K562 (cell line): Measurements from ENCODE around the gene HNRNPM. TPM values are rescaled to one million over a fixed set of nuclear protein-coding genes. Genes with fewer than 3 reads are reported as not detected.

Experiments
- ATAC-seq: fragments of 200-7000 bp; cut with Tn5 transposase; 3 replicates; pipeline ENCODE4 v1.9.1; 2020; ENCODE audit warnings: moderate library complexity
- BruUV-seq: library from RNA; stranded (reverse); fragments of 400-500 nt; replicated peaks from 2 replicates; lab custom pipeline; 2021; lab: Mats Ljungman, UMichigan
- CTCF ChIA-PET: fragments of 300-600 bp; formaldehyde crosslinking; extraction: SDS; loops from one replicate; lab custom pipeline; 2021; ENCODE audit warnings: low intra/inter-chr PET ratio; lab: Yijun Ruan, JAX
- POLR2A ChIA-PET: fragments of 300-600, 350-650 bp; sonication (Branson Sonifier 250); formaldehyde crosslinking; extraction: SDS; loops from one replicate; lab custom pipeline; 2021; ENCODE audit warnings: antibody characterized with exemption, inconsistent platforms; lab: Yijun Ruan, JAX
- DNase-seq, 4 experiments: peaks; one replicate each; pipeline versions ENCODE4 v3.0.0 to v3.0.0-alpha.2; 2011 to 2018; ENCODE audit warnings: low spot score in 3 of 4, mixed read lengths in 3 of 4; ENCODE audit errors: extremely low read depth in 1 of 4
- FAIRE-seq: peaks from 2 replicates; lab custom pipeline; 2011; peaks lifted over from hg19 to GRCh38; lab: Jason Lieb, UNC
- H2AFZ ChIP-seq: 2 replicates; pipeline ENCODE4 v1.6.0; 2011; ENCODE audit warnings: low read depth, low read length, control low read depth, inconsistent platforms
- H3K27ac ChIP-seq: fragments of 200-600 bp; 3 replicates; pipeline ENCODE4 v1.8.0; 2011; ENCODE audit warnings: low read depth, mild to moderate bottlenecking, control low read depth, inconsistent platforms, low read length, moderate library complexity, mixed read lengths; ENCODE audit errors: extremely low read depth
- H3K27me3 ChIP-seq, 2 experiments: fragments of 300-600 bp in 1 of 2; 2 replicates in 1 of 2; 3 replicates in 1 of 2; pipeline versions ENCODE4 v1.6.0 to v1.8.0; 2011; ENCODE audit warnings: inconsistent platforms in 2 of 2, low read length in 2 of 2, mild to moderate bottlenecking in 1 of 2, mixed read lengths in 1 of 2, moderate library complexity in 1 of 2; ENCODE audit not compliant: control insufficient read depth in 2 of 2, insufficient read depth in 2 of 2
- H3K36me3 ChIP-seq: fragments of 300-600 bp; 3 replicates; pipeline ENCODE4 v1.8.0; 2011; ENCODE audit warnings: mild to moderate bottlenecking, low read length, inconsistent platforms; ENCODE audit not compliant: control insufficient read depth, insufficient read depth
- H3K4me1 ChIP-seq, 2 experiments: fragments of 200-600 bp in 1 of 2; replicated peaks in 1 of 2; 2 replicates in 1 of 2; 3 replicates in 1 of 2; pipeline versions ENCODE4 v1.5.1 to v1.8.0; 2011; ENCODE audit warnings: inconsistent platforms in 2 of 2, low read length in 2 of 2, mild to moderate bottlenecking in 1 of 2, mixed read lengths in 1 of 2, moderate library complexity in 1 of 2; ENCODE audit not compliant: control insufficient read depth in 2 of 2, insufficient read depth in 2 of 2
- H3K4me2 ChIP-seq: 2 replicates; pipeline ENCODE4 v1.6.1; 2011; ENCODE audit warnings: low read length, control low read depth, inconsistent platforms, mixed read lengths; ENCODE audit not compliant: insufficient read depth
- H3K4me3 ChIP-seq: fragments of 200-600 bp; sonication (generic), shearing (Covaris generic); 2 replicates; pipeline ENCODE4 v1.5.1; 2016; ENCODE audit warnings: control low read depth, inconsistent platforms
- H3K79me2 ChIP-seq: fragments of 200-600 bp; 3 replicates; pipeline ENCODE4 v1.8.0; 2011; ENCODE audit warnings: low read length, inconsistent platforms; ENCODE audit not compliant: control insufficient read depth, insufficient read depth
- H3K9ac ChIP-seq, 2 experiments: 2 replicates each; pipeline versions ENCODE4 v1.6.0 to v1.6.1; 2011; ENCODE audit warnings: low read depth in 2 of 2, low read length in 2 of 2, control low read depth in 1 of 2, inconsistent platforms in 1 of 2, mild to moderate bottlenecking in 1 of 2, mixed read lengths in 1 of 2; ENCODE audit not compliant: insufficient read depth in 1 of 2
- H3K9me1 ChIP-seq: one replicate; pipeline ENCODE4 v1.6.0; 2011; ENCODE audit warnings: inconsistent platforms, mild to moderate bottlenecking, low read length, moderate library complexity; ENCODE audit not compliant: control insufficient read depth, insufficient read depth
- H3K9me3 ChIP-seq: replicated peaks from 2 replicates; pipeline ENCODE4 v1.5.1; 2011; ENCODE audit warnings: low read depth, low read length, inconsistent platforms; ENCODE audit not compliant: control insufficient read depth, insufficient read depth
- H4K20me1 ChIP-seq: replicated peaks from 2 replicates; pipeline ENCODE4 v1.6.1; 2011; ENCODE audit warnings: low read length, inconsistent platforms, mixed read lengths; ENCODE audit not compliant: control insufficient read depth, insufficient read depth
- CHD4 ChIP-seq: fragments of 200-600 bp; sonication (generic); IDR thresholded peaks from 3 replicates; pipeline ENCODE4 v1.6.1; 2012; ENCODE audit warnings: low read depth, mild to moderate bottlenecking, mixed read lengths, low read length, inconsistent platforms; ENCODE audit not compliant: insufficient read depth, insufficient replicate concordance, poor library complexity, severe bottlenecking
- EP400 ChIP-seq: fragments of 450-650 bp; IDR thresholded peaks from 2 replicates; pipeline ENCODE4 v1.6.1; 2017; ENCODE audit warnings: antibody characterized with exemption, mild to moderate bottlenecking, moderate library complexity
- FOXK2 ChIP-seq, 2 experiments: fragments of 450-650 bp; IDR thresholded peaks in 1 of 2; conservative IDR thresholded peaks in 1 of 2; 2 replicates each; pipeline ENCODE4 v1.6.1; 2016; ENCODE audit warnings: low read depth in 2 of 2, mild to moderate bottlenecking in 1 of 2
- KDM4B ChIP-seq, 2 experiments: fragments of 450-650 bp in 1 of 2; sonication (generic) in 1 of 2; IDR thresholded peaks; 2 replicates each; pipeline ENCODE4 v1.6.1; 2016 to 2017; ENCODE audit warnings: borderline replicate concordance in 2 of 2, antibody characterized with exemption in 1 of 2, low read depth in 1 of 2, mild to moderate bottlenecking in 1 of 2
- NFATC3 ChIP-seq: fragments of 450-650 bp; IDR thresholded peaks from 2 replicates; pipeline ENCODE4 v1.6.1; 2017; ENCODE audit warnings: mild to moderate bottlenecking
- NFIC ChIP-seq: fragments of 450-650 bp; IDR thresholded peaks from 2 replicates; pipeline ENCODE4 v1.6.1; 2017; ENCODE audit warnings: mild to moderate bottlenecking, inconsistent platforms
- NR2C1 ChIP-seq, 2 experiments: fragments of 450-650 bp; IDR thresholded peaks; 2 replicates each; pipeline ENCODE4 v1.6.1; 2017; ENCODE audit warnings: mild to moderate bottlenecking in 2 of 2, antibody characterized with exemption in 1 of 2, inconsistent platforms in 1 of 2, missing compliant biosample characterization in 1 of 2, missing genetic modification characterization in 1 of 2
- NR4A1 ChIP-seq, 2 experiments: fragments of 250-450 bp in 1 of 2; fragments of 450-650 bp in 1 of 2; sonication (Bioruptor Pico) in 1 of 2; IDR thresholded peaks; 2 replicates each; pipeline versions ENCODE4 v1.4.0 to v1.6.1; 2016 to 2020; ENCODE audit warnings: mild to moderate bottlenecking in 2 of 2, missing compliant biosample characterization in 1 of 2, missing genetic modification characterization in 1 of 2, moderate library complexity in 1 of 2
- OTX1 ChIP-seq: fragments of 450-650 bp; formaldehyde crosslinking; IDR thresholded peaks from 2 replicates; pipeline ENCODE4 v1.4.0; 2022; ENCODE audit warnings: mild to moderate bottlenecking
- PML ChIP-seq: IDR thresholded peaks from 2 replicates; pipeline ENCODE4 v1.6.1; 2012; ENCODE audit warnings: low read length, inconsistent platforms
- SAFB ChIP-seq: fragments of 200-400 bp; formaldehyde crosslinking; IDR thresholded peaks from 2 replicates; pipeline ENCODE4 v1.6.1; 2017; ENCODE audit warnings: low read depth, low read length, borderline replicate concordance
- SUPT5H ChIP-seq: fragments of 450-650 bp; IDR thresholded peaks from 2 replicates; pipeline ENCODE4 v1.6.1; 2016
- TBL1XR1 ChIP-seq, 2 experiments: IDR thresholded peaks; 2 replicates each; pipeline ENCODE4 v1.6.1; 2012; ENCODE audit warnings: improper control_type of control experiment in 2 of 2, low read length in 2 of 2, mild to moderate bottlenecking in 1 of 2
- ZBTB17 ChIP-seq: fragments of 450-650 bp; formaldehyde crosslinking; IDR thresholded peaks from 2 replicates; pipeline ENCODE4 v1.4.0; 2020; ENCODE audit warnings: mild to moderate bottlenecking
- ZFP30 ChIP-seq: fragments of 250-450 bp; sonication (Bioruptor Pico); IDR thresholded peaks from 2 replicates; pipeline ENCODE4 v1.8.0; 2022; ENCODE audit warnings: moderate library complexity, mild to moderate bottlenecking, inconsistent platforms, borderline replicate concordance
- ZNF263 ChIP-seq: sonication (generic); formaldehyde crosslinking; IDR thresholded peaks from 2 replicates; pipeline ENCODE4 v1.8.0; 2022; ENCODE audit warnings: mild to moderate bottlenecking, missing genetic modification reagents, borderline replicate concordance
- ZNF445 ChIP-seq: fragments of 250-450 bp; sonication (Bioruptor Pico); IDR thresholded peaks from 2 replicates; pipeline ENCODE4 v1.4.0; 2020; ENCODE audit warnings: low read depth, mild to moderate bottlenecking, moderate library complexity
- WGBS: fragments of 100-300 bp; shearing (Covaris generic); methylation state at CpG from one replicate; pipeline ENCODE4 v1.1.6; 2016; ENCODE audit warnings: low coverage, mixed read lengths; ENCODE audit not compliant: insufficient coverage; ENCODE audit errors: missing lambda C conversion rate; 5-methylcytosine and 5-hydroxymethylcytosine counted together
- in situ Hi-C: fragments of 300-500 bp; cut with MboI; formaldehyde crosslinking; loops from 4 replicates; pipeline ENCODE4 v1.15.0; 2018; ENCODE audit warnings: inconsistent platforms, mixed read lengths
- intact Hi-C: fragments of 100-400 bp; cut with micrococcal nuclease; formaldehyde crosslinking; loops from 2 replicates; pipeline ENCODE4 v1.14.2; 2022
- polyA plus RNA-seq, 8 experiments: library from polyadenylated mRNA; depleted of rRNA in 4 of 8; stranded (reverse) in 5 of 8; unstranded in 3 of 8; fragments of >200 nt; fragmentation: Nextera tagmentation in 2 of 8; fragmentation: Illumina TruSeq in 1 of 8; extraction: Ambion mirVana in 2 of 8; extraction: Trizol in 1 of 8; gene quantifications; 2 replicates each; pipeline versions ENCODE4 v1.2.1 to v1.2.3, GENCODE V29; 2011 to 2014; ENCODE audit warnings: inconsistent platforms in 1 of 8, missing spikeins in 1 of 8
- total RNA-seq, 7 experiments: library from RNA; depleted of rRNA in 6 of 7; stranded (reverse); fragments of >200 nt in 6 of 7; fragmentation: Illumina TruSeq in 2 of 7; extraction: Trizol in 2 of 7; gene quantifications; 2 replicates each; pipeline versions ENCODE4 v1.2.1 to v1.2.3, GENCODE V29; 2011 to 2021; ENCODE audit warnings: low replicate concordance in 1 of 7
- TF ChIP-seq, protein P1 (sequence below), 3 experiments: IDR thresholded peaks in 2 of 3; conservative IDR thresholded peaks in 1 of 3; 2 replicates each; pipeline ENCODE4 v1.5.1; 2011 to 2012; ENCODE audit warnings: low read length in 3 of 3, mild to moderate bottlenecking in 3 of 3, control low read depth in 2 of 3, improper control_type of control experiment in 1 of 3, inconsistent platforms in 1 of 3, low read depth in 1 of 3, mixed read lengths in 1 of 3, moderate library complexity in 1 of 3; ENCODE audit not compliant: insufficient read depth in 2 of 3
- TF ChIP-seq, protein P2 (sequence below): IDR thresholded peaks from 2 replicates; pipeline ENCODE4 v1.6.1; 2011; ENCODE audit not compliant: insufficient read length; ENCODE audit errors: extremely low read depth

Gene HNRNPM
- total and polyA plus RNA-seq, 9 of the 15 experiments (the other 6 are each of a cell fraction or from before 2014, with no cell fraction given) = 11.1 to 340 (median 195) TPM

DNA sequence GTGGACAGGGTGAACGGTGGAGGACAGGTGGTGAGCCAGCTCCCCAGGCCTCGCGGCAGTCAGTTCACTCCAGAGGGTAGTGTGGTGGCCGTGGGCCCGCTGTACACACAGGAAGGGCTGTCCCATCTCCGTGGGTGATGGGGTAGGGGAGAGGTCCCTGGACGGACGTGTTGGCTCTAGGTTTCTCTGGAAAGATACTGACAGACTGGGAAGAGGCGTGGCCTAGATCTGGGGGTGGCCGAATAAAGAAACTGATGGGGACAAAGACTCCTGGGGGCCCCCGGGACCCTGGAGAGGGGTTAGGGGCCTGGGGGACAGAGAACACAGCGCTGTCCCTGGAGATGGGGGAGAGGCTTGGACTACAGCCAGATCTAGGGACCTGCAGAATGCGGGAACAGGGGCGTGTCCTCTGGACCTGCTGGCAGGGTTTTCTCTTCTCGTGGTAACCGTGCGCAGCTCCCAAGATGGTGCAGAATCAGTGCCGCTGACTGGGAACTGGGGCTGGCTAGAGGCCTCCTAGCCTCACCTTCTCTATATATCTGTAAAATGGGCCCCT lies 61.7 kb downstream of the HNRNPM start:
- Histone ChIP-seq H3K9ac (peak overlapping the region; percentile 51 to 91; a peak in 3 of 4 replicates), H3K79me2 (no peaks in the 10 kb centered on the region), H3K4me3 (peak overlapping the region; percentile 40; the same call in 1 of the 2 replicates), H2AFZ (peak overlapping the region; percentile 87), H3K9me3 (no peaks in the 10 kb centered on the region), H3K36me3 (peaks cover 2% of the 10 kb centered on the region; the same call in 1 of the 3 replicates), H3K9me1 (no peaks in the 10 kb centered on the region), H3K4me1 (peaks cover 12 to 58% of the 10 kb centered on the region in 2 experiments; a peak in 4 of 5 replicates), H3K4me2 (peak overlapping the region; percentile 72), H3K27ac (no peak overlapping the region; the same call in 2 of the 3 replicates), H4K20me1 (no peaks in the 10 kb centered on the region), H3K27me3 (no peaks in the 10 kb centered on the region)
- ChIA-PET POLR2A (interaction anchor here (0.6 to 2.6 kb wide), 4 partner anchors 8 to 165 kb away, joined by 3 to 10 read pairs (median 4); partner anchors contain the start of genes HNRNPM and ZNF414), CTCF (interaction anchor here (0.7 to 1.1 kb wide), 3 partner anchors 71 to 237 kb away, joined by 3 to 4 read pairs (median 3); no protein-coding TSS in a partner anchor)
- FAIRE-seq (no peak), ATAC-seq (peak; percentile 58), DNase-seq (peak; percentile 45 to 57 (median 53))
- no TSS peak for BruUV-seq
- in situ Hi-C loops = no loop called here
- 26% methylated on average over 16 of the region's 18 CpGs for whole genome bisulfite sequencing
- intact Hi-C loops = loop anchor here (5.0 kb wide), 1 partner anchor 154 kb away; no protein-coding TSS in a partner anchor
- TF ChIP-seq PML (no peak), NR4A1 (CRISPR knock-in tag; IDR thresholded peaks at IDR 0.05) (no peak), NR4A1 (tag; IDR thresholded peaks at IDR 0.05) (no peak), FOXK2 (conservative IDR thresholded peaks at IDR 0.05 in 1 of 2, IDR thresholded peaks at IDR 0.05 in 1 of 2; ENCODE audit: low read depth in 2 of 2) (no peak), ZNF445 (CRISPR knock-in tag) (no peak), KDM4B (IDR thresholded peaks at IDR 0.05; ENCODE audit: borderline replicate concordance in 2 of 2, low read depth in 1 of 2) (no peak), NFATC3 (no peak), OTX1 (CRISPR knock-in tag) (0 out of 2 replicates have a peak, but pooled peaks have one; percentile 5), CHD4 (no peak), ZNF263 (CRISPR knock-in tag) (no peak), EP400 (no peak), NFIC (peak; percentile 74), TBL1XR1 (IDR thresholded peaks at IDR 0.05; ENCODE audit: low read length in 2 of 2) (no peak), SAFB (no peak), SUPT5H (0 out of 2 replicates have a peak, but pooled peaks have one; percentile 7), ZBTB17 (CRISPR knock-in tag) (0 out of 2 replicates have a peak, but pooled peaks have one; percentile 1), ZFP30 (CRISPR knock-in tag) (no peak), NR2C1 (IDR thresholded peaks at IDR 0.05) (no peak), NR2C1 (tag; IDR thresholded peaks at IDR 0.05) (no peak)
- TF ChIP-seq, protein P1, sequence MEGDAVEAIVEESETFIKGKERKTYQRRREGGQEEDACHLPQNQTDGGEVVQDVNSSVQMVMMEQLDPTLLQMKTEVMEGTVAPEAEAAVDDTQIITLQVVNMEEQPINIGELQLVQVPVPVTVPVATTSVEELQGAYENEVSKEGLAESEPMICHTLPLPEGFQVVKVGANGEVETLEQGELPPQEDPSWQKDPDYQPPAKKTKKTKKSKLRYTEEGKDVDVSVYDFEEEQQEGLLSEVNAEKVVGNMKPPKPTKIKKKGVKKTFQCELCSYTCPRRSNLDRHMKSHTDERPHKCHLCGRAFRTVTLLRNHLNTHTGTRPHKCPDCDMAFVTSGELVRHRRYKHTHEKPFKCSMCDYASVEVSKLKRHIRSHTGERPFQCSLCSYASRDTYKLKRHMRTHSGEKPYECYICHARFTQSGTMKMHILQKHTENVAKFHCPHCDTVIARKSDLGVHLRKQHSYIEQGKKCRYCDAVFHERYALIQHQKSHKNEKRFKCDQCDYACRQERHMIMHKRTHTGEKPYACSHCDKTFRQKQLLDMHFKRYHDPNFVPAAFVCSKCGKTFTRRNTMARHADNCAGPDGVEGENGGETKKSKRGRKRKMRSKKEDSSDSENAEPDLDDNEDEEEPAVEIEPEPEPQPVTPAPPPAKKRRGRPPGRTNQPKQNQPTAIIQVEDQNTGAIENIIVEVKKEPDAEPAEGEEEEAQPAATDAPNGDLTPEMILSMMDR (IDR thresholded peaks at IDR 0.05 in 2 of 3, conservative IDR thresholded peaks at IDR 0.05 in 1 of 3; ENCODE audit: insufficient read depth in 2 of 3, low read depth in 1 of 3, low read length in 3 of 3) = peak in 1 of 3 experiments; percentile 17; a peak in 1 of 6 replicates
- TF ChIP-seq, protein P2, sequence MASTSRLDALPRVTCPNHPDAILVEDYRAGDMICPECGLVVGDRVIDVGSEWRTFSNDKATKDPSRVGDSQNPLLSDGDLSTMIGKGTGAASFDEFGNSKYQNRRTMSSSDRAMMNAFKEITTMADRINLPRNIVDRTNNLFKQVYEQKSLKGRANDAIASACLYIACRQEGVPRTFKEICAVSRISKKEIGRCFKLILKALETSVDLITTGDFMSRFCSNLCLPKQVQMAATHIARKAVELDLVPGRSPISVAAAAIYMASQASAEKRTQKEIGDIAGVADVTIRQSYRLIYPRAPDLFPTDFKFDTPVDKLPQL = no peak
